MM.1S (cell line): Measurements from ENCODE around the gene HBQ1.

Experiments used
- DNase-seq: peaks from one replicate; pipeline ENCODE4 v3.0.0-alpha.2; 2015
- H2AFZ ChIP-seq: fragments of 300-600 bp; sonication (generic); 2 replicates; pipeline ENCODE4 v1.6.0; 2016; ENCODE audit warnings: antibody characterized with exemption, low read length
- H3F3A ChIP-seq: fragments of 300-600 bp; sonication (generic); 2 replicates; pipeline ENCODE4 v1.6.1; 2016; ENCODE audit warnings: mild to moderate bottlenecking, antibody characterized with exemption, low read length, moderate library complexity, mixed read lengths; ENCODE audit not compliant: insufficient read depth
- H3K27ac ChIP-seq: fragments of 300-600 bp; sonication (generic); 2 replicates; pipeline ENCODE4 v1.5.1; 2016; ENCODE audit warnings: mild to moderate bottlenecking, low read length
- H3K27me3 ChIP-seq: fragments of 300-600 bp; sonication (generic); replicated peaks from 2 replicates; pipeline ENCODE4 v1.6.0; 2016; ENCODE audit warnings: low read length; ENCODE audit not compliant: insufficient read depth
- H3K36me3 ChIP-seq: fragments of 300-600 bp; sonication (generic); replicated peaks from 2 replicates; pipeline ENCODE4 v1.6.1; 2016; ENCODE audit warnings: mild to moderate bottlenecking, low read length, mixed read lengths; ENCODE audit not compliant: insufficient read depth
- H3K4me1 ChIP-seq: fragments of 300-600 bp; sonication (generic); 2 replicates; pipeline ENCODE4 v1.6.1; 2016; ENCODE audit warnings: low read length, mixed read lengths
- H3K4me2 ChIP-seq: fragments of 300-600 bp; sonication (generic); 2 replicates; pipeline ENCODE4 v1.6.0; 2016; ENCODE audit warnings: low read depth, low read length
- H3K4me3 ChIP-seq: fragments of 300-600 bp; sonication (generic); 2 replicates; pipeline ENCODE4 v1.5.1; 2016; ENCODE audit warnings: low read length, mixed read lengths
- H3K79me2 ChIP-seq: fragments of 300-600 bp; sonication (generic); 2 replicates; pipeline ENCODE4 v1.6.1; 2016; ENCODE audit warnings: mixed run types, low read length, mixed read lengths
- H3K9ac ChIP-seq: fragments of 300-600 bp; sonication (generic); 2 replicates; pipeline ENCODE4 v1.6.1; 2016; ENCODE audit warnings: low read length, mixed read lengths
- H3K9me2 ChIP-seq: fragments of 300-600 bp; sonication (generic); replicated peaks from 2 replicates; pipeline ENCODE4 v1.6.1; 2016; ENCODE audit warnings: mild to moderate bottlenecking, low read length, mixed read lengths; ENCODE audit not compliant: insufficient read depth
- H3K9me3 ChIP-seq: fragments of 300-600 bp; sonication (generic); replicated peaks from 2 replicates; pipeline ENCODE4 v1.6.1; 2016; ENCODE audit warnings: mild to moderate bottlenecking, low read length, mixed read lengths; ENCODE audit not compliant: insufficient read depth
- H4K20me1 ChIP-seq: fragments of 300-600 bp; sonication (generic); 2 replicates; pipeline ENCODE4 v1.6.1; 2016; ENCODE audit warnings: mild to moderate bottlenecking, low read length, moderate library complexity, mixed read lengths; ENCODE audit not compliant: insufficient read depth
- EZH2 ChIP-seq: fragments of 300-600 bp; sonication (generic); optimal IDR thresholded peaks from 2 replicates; pipeline ENCODE3; 2017; ENCODE audit warnings: low read depth, mild to moderate bottlenecking, antibody characterized with exemption, low read length, mixed read lengths
- EZH2phosphoT487 ChIP-seq: fragments of 300-600 bp; sonication (generic); IDR thresholded peaks from 2 replicates; pipeline ENCODE4 v1.6.1; 2018; ENCODE audit warnings: antibody characterized with exemption, low read length
- TF ChIP-seq, protein P1 (sequence below): fragments of 300-600 bp; sonication (generic); IDR thresholded peaks from 2 replicates; pipeline ENCODE4 v1.5.1; 2016; ENCODE audit warnings: antibody characterized with exemption, low read length, mixed read lengths

The HBQ1 gene

GRCh38 chr16:143047-143446 lies 37.2 kb upstream of the HBQ1 start:
- H2AFZ ChIP-seq = no peak overlapping the region

DNA sequence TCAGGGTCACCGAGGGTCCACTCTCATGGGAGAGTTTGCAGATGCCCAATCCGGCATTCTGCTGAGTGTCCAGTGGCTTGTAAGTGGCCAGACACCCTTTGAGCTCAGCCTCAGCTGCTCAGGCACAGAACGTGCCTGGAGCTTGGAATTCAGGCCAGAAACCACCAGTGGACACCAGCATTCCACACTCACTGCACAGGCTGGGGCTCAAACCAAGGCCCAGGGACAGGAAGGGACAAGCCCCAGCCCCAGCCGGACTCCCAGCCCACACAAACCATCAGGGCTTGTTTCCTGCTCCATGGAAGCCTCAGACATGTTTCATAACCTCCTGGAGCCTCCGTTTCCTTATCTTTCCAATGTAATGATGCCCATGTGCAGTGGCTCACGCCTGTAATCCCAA lies 36.8 kb upstream of the HBQ1 start:
- Histone ChIP-seq H3K9me3 (no peaks in the 10 kb centered on the region), H3K4me2 (no peak overlapping the region), H3K36me3 (no peaks in the 10 kb centered on the region), H3K9ac (no peak overlapping the region), H3K27me3 (peaks cover 26% of the 10 kb centered on the region), H4K20me1 (no peaks in the 10 kb centered on the region), H3K4me3 (no peak overlapping the region), H2AFZ (no peak overlapping the region), H3K27ac (no peak overlapping the region), H3K9me2 (no peaks in the 10 kb centered on the region), H3K4me1 (no peaks in the 10 kb centered on the region), H3F3A (peaks cover 6% of the 10 kb centered on the region; the same call in 1 of the 2 replicates), H3K79me2 (no peaks in the 10 kb centered on the region)
- DNase-seq = no peak
- TF ChIP-seq EZH2phosphoT487 (no peak), EZH2 (no peak)
- TF ChIP-seq, protein P1, sequence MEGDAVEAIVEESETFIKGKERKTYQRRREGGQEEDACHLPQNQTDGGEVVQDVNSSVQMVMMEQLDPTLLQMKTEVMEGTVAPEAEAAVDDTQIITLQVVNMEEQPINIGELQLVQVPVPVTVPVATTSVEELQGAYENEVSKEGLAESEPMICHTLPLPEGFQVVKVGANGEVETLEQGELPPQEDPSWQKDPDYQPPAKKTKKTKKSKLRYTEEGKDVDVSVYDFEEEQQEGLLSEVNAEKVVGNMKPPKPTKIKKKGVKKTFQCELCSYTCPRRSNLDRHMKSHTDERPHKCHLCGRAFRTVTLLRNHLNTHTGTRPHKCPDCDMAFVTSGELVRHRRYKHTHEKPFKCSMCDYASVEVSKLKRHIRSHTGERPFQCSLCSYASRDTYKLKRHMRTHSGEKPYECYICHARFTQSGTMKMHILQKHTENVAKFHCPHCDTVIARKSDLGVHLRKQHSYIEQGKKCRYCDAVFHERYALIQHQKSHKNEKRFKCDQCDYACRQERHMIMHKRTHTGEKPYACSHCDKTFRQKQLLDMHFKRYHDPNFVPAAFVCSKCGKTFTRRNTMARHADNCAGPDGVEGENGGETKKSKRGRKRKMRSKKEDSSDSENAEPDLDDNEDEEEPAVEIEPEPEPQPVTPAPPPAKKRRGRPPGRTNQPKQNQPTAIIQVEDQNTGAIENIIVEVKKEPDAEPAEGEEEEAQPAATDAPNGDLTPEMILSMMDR = no peak

More at GRCh38 chr16:143047-143446, 37.2 kb upstream of the HBQ1 start:
- H3K27ac ChIP-seq = no peak overlapping the region
- H3K9ac ChIP-seq = no peak overlapping the region
- H3K9me2 ChIP-seq = no peaks in the 10 kb centered on the region
- H3K4me1 ChIP-seq = no peaks in the 10 kb centered on the region
- H3F3A ChIP-seq = peaks cover 6% of the 10 kb centered on the region; the same call in 1 of the 2 replicates
- H3K4me3 ChIP-seq = no peak overlapping the region
- TF ChIP-seq EZH2 (no peak), EZH2phosphoT487 (no peak)
- TF ChIP-seq, protein P1 = no peak
- no peaks in the 10 kb centered on the region for H3K9me3 ChIP-seq
- peaks cover 1% of the 10 kb centered on the region for H3K79me2 ChIP-seq
- H4K20me1 ChIP-seq = no peaks in the 10 kb centered on the region
- peaks cover 24% of the 10 kb centered on the region for H3K27me3 ChIP-seq
- H3K36me3 ChIP-seq = no peaks in the 10 kb centered on the region
- no peak for DNase-seq
- no peak overlapping the region for H3K4me2 ChIP-seq

DNA sequence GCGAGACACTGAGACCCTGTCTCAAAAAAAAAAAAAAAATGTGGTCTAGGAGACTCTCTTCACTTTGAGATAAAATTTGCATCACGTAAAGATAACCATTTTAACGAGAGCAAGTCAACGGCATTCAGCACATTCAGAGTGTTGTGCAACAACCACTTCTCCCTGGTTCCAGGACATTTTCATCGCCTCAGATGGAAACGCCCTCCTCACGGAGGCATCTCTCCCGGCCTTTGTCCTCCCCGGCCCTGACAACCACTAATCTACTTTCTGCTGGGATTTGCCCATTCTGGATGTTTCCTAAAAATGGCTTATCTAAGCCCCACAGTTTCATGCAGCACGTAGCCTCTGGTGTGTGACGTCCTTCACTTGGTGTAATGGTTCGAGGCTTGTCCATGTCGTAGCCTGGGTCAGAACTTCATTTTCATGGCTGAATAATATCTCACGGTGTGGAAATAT lies 35.4 kb upstream of the HBQ1 start:
- Histone ChIP-seq H3K4me3 (no peak overlapping the region), H3K9me3 (no peaks in the 10 kb centered on the region), H3K4me1 (no peaks in the 10 kb centered on the region), H3K79me2 (no peaks in the 10 kb centered on the region), H3K9me2 (no peaks in the 10 kb centered on the region), H3K9ac (no peak overlapping the region), H3K27ac (no peak overlapping the region), H2AFZ (no peak overlapping the region), H3K4me2 (no peak overlapping the region), H3K36me3 (no peaks in the 10 kb centered on the region), H4K20me1 (no peaks in the 10 kb centered on the region), H3F3A (peaks cover 2% of the 10 kb centered on the region; the same call in 1 of the 2 replicates), H3K27me3 (peaks cover 39% of the 10 kb centered on the region)
- no peak for DNase-seq
- TF ChIP-seq EZH2 (no peak), EZH2phosphoT487 (no peak)

- Histone ChIP-seq H3F3A (no peaks in the 10 kb centered on the region), H3K9me3 (no peaks in the 10 kb centered on the region), H3K4me1 (no peaks in the 10 kb centered on the region), H3K36me3 (no peaks in the 10 kb centered on the region), H3K4me2 (no peak overlapping the region), H3K9ac (no peak overlapping the region), H3K79me2 (no peaks in the 10 kb centered on the region), H4K20me1 (no peaks in the 10 kb centered on the region), H3K4me3 (no peak overlapping the region), H2AFZ (no peak overlapping the region), H3K27ac (no peak overlapping the region), H3K27me3 (peaks cover 55% of the 10 kb centered on the region), H3K9me2 (no peaks in the 10 kb centered on the region)
- no peak for DNase-seq
- TF ChIP-seq, protein P1 = no peak
- TF ChIP-seq EZH2phosphoT487 (no peak), EZH2 (no peak)
Measured at GRCh38 chr16:146646-147045, 33.6 kb upstream of the HBQ1 start.
